ENCODE results near the gene RAPGEF4.

RAPGEF4 gene

DNA sequence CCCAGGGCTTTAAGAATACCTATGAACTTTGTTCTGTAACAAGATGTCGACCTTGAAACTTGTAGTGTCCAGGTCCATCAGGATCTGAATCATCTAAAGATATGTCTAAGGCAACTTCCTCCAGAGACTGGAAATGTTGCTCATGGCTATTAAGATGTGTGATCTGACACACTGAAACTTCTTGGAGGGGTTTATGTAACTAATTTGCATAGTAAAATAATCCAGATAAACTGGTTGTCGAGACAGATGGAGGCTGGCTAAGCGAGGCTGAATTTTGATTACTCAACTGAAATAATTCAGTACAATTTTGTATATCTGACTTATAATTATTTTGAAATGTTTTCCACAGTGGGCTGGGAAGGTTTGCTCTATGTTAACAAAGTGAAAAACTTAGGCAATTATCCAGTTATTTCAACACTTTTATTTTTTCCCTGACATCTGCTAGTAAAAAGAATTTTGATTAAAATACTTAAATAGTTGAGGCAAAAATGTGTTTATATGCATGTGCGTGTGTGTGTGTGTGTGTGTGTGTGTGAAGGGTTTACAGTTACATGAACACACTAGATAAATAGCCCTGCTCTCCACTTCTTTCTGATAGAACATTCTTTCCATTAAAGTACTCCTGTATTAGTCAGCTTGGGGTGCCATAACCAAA is 328.6 kb downstream of the RAPGEF4 start:
- no peaks in the 10 kb centered on the region for H3K36me3 ChIP-seq (ENCODE audit: insufficient read depth)
- H3K27ac ChIP-seq, result no peak overlapping the region
- no peak overlapping the region for H3K4me2 ChIP-seq
- H3K27me3 ChIP-seq (ENCODE audit: insufficient read depth, low read depth), result no peaks in the 10 kb centered on the region
- TF ChIP-seq, protein P1, sequence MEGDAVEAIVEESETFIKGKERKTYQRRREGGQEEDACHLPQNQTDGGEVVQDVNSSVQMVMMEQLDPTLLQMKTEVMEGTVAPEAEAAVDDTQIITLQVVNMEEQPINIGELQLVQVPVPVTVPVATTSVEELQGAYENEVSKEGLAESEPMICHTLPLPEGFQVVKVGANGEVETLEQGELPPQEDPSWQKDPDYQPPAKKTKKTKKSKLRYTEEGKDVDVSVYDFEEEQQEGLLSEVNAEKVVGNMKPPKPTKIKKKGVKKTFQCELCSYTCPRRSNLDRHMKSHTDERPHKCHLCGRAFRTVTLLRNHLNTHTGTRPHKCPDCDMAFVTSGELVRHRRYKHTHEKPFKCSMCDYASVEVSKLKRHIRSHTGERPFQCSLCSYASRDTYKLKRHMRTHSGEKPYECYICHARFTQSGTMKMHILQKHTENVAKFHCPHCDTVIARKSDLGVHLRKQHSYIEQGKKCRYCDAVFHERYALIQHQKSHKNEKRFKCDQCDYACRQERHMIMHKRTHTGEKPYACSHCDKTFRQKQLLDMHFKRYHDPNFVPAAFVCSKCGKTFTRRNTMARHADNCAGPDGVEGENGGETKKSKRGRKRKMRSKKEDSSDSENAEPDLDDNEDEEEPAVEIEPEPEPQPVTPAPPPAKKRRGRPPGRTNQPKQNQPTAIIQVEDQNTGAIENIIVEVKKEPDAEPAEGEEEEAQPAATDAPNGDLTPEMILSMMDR (conservative IDR thresholded peaks at IDR 0.05; ENCODE audit: low read depth, low read length), result no peak
- H3K4me3 ChIP-seq (IDR thresholded peaks at IDR 0.05; ENCODE audit: insufficient read depth, low read depth, low read length), result no peak overlapping the region
- no peak overlapping the region for H2AFZ ChIP-seq (ENCODE audit: low read depth)
- no peak overlapping the region for H3K9ac ChIP-seq
- no peaks in the 10 kb centered on the region for H3K79me2 ChIP-seq (ENCODE audit: insufficient read depth, low read depth)
- no peaks in the 10 kb centered on the region for H4K20me1 ChIP-seq (ENCODE audit: insufficient read depth)
- H3K4me1 ChIP-seq (ENCODE audit: low read depth, poor library complexity, severe bottlenecking), result no peaks in the 10 kb centered on the region

DNA sequence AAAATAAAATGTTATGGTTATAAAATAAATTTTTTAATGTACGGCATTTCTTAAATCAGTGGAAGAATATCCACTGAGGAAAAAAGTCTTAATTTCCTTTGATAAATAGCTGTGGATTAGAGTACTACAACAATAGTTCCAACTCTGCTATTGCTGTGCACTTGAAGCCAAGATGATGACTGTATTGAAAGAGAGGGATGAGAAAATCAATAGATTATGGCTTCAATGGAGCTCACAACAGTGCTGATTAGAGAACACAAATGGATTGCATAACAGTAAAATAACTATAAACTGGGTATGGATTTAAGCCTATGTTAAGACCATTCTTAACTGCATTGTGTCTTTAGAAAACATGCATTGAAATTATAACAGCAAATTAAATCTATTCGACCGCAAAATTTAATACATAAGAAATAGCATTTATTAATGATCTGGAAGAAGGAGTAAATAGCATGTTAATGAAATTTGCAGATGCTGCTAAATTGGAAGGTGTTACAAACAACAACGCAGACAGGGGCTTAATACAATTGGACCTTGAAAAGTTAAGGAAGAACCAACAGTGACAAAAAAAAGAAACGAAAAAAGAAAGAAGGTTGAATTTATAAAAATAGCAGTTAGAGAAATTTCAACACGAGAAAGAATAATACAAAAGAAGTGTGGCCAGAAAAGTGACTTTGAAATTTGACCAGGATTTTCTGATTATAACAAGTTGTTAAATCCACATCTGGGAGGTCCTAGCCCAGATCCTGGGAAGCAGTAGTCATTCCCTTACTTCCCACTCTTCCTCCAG is 331.4 kb downstream of the RAPGEF4 start:
- Histone ChIP-seq H3K36me3 (ENCODE audit: insufficient read depth) (no peaks in the 10 kb centered on the region), H2AFZ (ENCODE audit: low read depth) (no peak overlapping the region), H3K4me3 (IDR thresholded peaks at IDR 0.05; ENCODE audit: insufficient read depth, low read depth, low read length) (no peak overlapping the region), H3K4me2 (no peak overlapping the region), H3K9ac (no peak overlapping the region), H3K4me1 (ENCODE audit: low read depth, poor library complexity, severe bottlenecking) (no peaks in the 10 kb centered on the region), H4K20me1 (ENCODE audit: insufficient read depth) (no peaks in the 10 kb centered on the region), H3K27ac (no peak overlapping the region), H3K27me3 (ENCODE audit: insufficient read depth, low read depth) (no peaks in the 10 kb centered on the region), H3K79me2 (ENCODE audit: insufficient read depth, low read depth) (no peaks in the 10 kb centered on the region)
- TF ChIP-seq, protein P1 (conservative IDR thresholded peaks at IDR 0.05; ENCODE audit: low read depth, low read length), result no peak

DNA sequence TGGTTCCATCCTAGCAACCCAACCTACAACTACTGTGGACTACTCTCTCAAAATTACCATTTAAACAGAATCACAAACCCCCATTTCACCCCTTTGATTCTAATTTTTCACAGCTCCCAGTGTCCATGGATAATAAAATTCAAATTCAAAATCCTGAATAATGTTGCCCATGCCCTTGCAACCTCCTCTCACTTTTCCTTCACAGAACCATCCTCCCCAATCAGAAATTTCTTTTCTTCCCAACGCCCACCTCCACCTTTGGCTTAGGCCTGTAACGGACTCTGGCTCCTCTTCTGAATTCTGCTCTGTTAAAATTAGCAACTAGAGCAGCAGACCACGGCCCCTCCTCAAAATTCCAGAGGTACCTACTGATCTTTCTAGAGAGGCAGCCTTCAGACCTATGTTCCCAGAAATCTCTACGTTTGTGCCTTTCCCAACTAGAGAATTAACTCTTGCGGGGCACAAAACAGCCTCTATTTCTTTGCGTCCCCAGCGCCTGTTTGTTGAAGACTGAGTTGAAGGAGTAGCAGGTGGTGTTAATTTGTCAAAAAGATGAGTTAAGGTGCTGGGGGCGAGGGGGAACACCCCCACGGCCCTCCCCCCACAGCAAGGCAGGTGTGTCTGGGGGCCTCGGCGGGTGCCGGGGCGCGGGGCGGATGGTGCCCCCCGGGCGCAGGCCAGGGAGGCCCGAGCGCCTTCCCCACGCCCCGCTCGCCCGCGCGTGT is 339.6 kb downstream of the RAPGEF4 start:
- peaks cover 30% of the 10 kb centered on the region; the same call in 1 of the 2 replicates for H3K79me2 ChIP-seq (ENCODE audit: insufficient read depth, low read depth)
- H3K27ac ChIP-seq, result peak overlapping the region; percentile 56
- peaks cover 24% of the 10 kb centered on the region for H3K4me1 ChIP-seq (ENCODE audit: low read depth, poor library complexity, severe bottlenecking)
- H3K9ac ChIP-seq, result peak overlapping the region; percentile 85
- peak overlapping the region; percentile 60 for H3K4me3 ChIP-seq (IDR thresholded peaks at IDR 0.05; ENCODE audit: insufficient read depth, low read depth, low read length)
- peak overlapping the region; percentile 96 for H2AFZ ChIP-seq (ENCODE audit: low read depth)
- H3K27me3 ChIP-seq (ENCODE audit: insufficient read depth, low read depth), result no peaks in the 10 kb centered on the region
- no peaks in the 10 kb centered on the region; the same call in 1 of the 2 replicates for H4K20me1 ChIP-seq (ENCODE audit: insufficient read depth)
- TF ChIP-seq, protein P1 (conservative IDR thresholded peaks at IDR 0.05; ENCODE audit: low read depth, low read length), result 0 out of 2 replicates have a peak, but pooled peaks have one; percentile 23
- peak overlapping the region; percentile 86 for H3K4me2 ChIP-seq
- H3K36me3 ChIP-seq (ENCODE audit: insufficient read depth), result no peaks in the 10 kb centered on the region

DNA sequence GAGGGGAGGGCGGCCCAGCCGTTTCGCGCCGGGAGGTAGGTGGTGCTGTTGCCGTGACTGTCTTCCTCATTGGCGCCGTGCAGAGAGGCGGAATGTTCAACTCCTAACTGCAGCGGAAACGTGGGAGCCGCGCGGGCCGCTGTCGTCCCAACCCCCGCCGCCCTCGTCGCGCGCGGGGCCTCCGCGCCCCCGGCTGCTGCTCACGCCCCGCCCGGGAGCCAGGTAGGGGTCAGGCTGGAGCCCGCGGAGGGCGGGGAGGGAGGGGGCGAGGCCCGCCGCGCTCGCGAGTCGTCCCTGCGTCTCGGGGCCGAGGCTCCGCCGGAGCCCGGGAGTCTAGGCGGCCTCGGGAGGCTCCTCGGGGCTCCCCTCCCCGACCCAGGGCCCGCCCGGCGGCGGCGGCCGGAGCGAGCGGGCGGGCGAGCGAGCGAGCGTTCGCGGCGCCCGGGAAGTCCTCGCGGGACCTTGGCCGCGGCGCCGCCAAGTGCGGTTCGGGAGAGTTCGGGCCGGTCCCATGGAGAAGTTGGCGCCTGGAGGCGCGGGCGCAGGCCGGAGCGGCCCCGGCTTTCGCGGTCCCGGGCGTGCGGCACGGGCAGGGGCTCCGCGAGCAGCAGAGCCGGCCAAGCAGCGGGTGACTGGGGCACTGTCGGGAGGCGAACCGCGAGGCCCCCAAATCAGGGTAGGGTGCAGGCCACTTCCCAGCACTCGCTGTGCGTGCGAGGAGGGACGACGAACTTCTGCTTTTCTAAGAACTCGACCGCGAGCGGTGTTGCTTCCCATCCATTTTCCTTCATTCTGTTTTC is 340.3 kb downstream of the RAPGEF4 start, which contains the start of gene MAP3K20:
Gene MAP3K20 (plus strand): TSS at position 66 of the 800 bp plus-strand sequence. CDS start 15,186 bp downstream, outside the sequence.
- H3K4me1 ChIP-seq (ENCODE audit: low read depth, poor library complexity, severe bottlenecking), result peaks cover 24% of the 10 kb centered on the region
- peaks cover 34% of the 10 kb centered on the region; the same call in 1 of the 2 replicates for H3K79me2 ChIP-seq (ENCODE audit: insufficient read depth, low read depth)
- no peaks in the 10 kb centered on the region; the same call in 1 of the 2 replicates for H4K20me1 ChIP-seq (ENCODE audit: insufficient read depth)

More for the DNA sequence above, 340.3 kb downstream of the RAPGEF4 start, which contains the start of gene MAP3K20:
- Histone ChIP-seq H3K27me3 (ENCODE audit: insufficient read depth, low read depth) (no peaks in the 10 kb centered on the region), H2AFZ (ENCODE audit: low read depth) (peak within 1 kb of the TSS; percentile 96), H3K4me2 (peak within 1 kb of the TSS; percentile 86), H3K36me3 (ENCODE audit: insufficient read depth) (no peaks in the 10 kb centered on the region), H3K9ac (peak within 1 kb of the TSS; percentile 85), H3K4me3 (IDR thresholded peaks at IDR 0.05; ENCODE audit: insufficient read depth, low read depth, low read length) (peak within 1 kb of the TSS; percentile 86), H3K27ac (peak within 1 kb of the TSS; percentile 56)
- TF ChIP-seq, protein P1 (conservative IDR thresholded peaks at IDR 0.05; ENCODE audit: low read depth, low read length), result no peak

Measured in KMS-11 (cell line).